OCI-LY1 (cell line): ENCODE results near the gene RASSF8.

Experiments
- H2AFZ ChIP-seq: fragments of 200-600 bp; sonication (generic), shearing (Covaris generic); 2 replicates; pipeline ENCODE4 v1.6.0; 2014; ENCODE audit warnings: antibody characterized with exemption, mild to moderate bottlenecking, low read length
- H3F3A ChIP-seq: fragments of 200-600 bp; sonication (generic), shearing (Covaris generic); 2 replicates; pipeline ENCODE4 v1.6.0; 2014; ENCODE audit warnings: mild to moderate bottlenecking, antibody characterized with exemption, low read length, moderate library complexity; ENCODE audit not compliant: insufficient read depth
- H3K27ac ChIP-seq: fragments of 200-600 bp; sonication (generic); 2 replicates; pipeline ENCODE4 v1.5.1; 2014; ENCODE audit warnings: low read length, mixed run types, mild to moderate bottlenecking, low read depth; ENCODE audit not compliant: poor library complexity, severe bottlenecking
- H3K27me3 ChIP-seq: fragments of 200-600 bp; sonication (generic); 2 replicates; pipeline ENCODE4 v1.6.0; 2014; ENCODE audit warnings: antibody characterized with exemption, mild to moderate bottlenecking, low read length, moderate library complexity; ENCODE audit not compliant: insufficient read depth
- H3K36me3 ChIP-seq: fragments of 200-600 bp; sonication (generic); 2 replicates; pipeline ENCODE4 v1.6.1; 2014; ENCODE audit warnings: mild to moderate bottlenecking, antibody characterized with exemption, low read length, moderate library complexity, mixed read lengths; ENCODE audit not compliant: insufficient read depth
- H3K4me1 ChIP-seq: fragments of 200-600 bp; sonication (generic); 2 replicates; pipeline ENCODE4 v1.5.1; 2014; ENCODE audit warnings: mild to moderate bottlenecking, low read length, moderate library complexity; ENCODE audit not compliant: insufficient read depth, severe bottlenecking
- H3K4me2 ChIP-seq: fragments of 200-600 bp; sonication (generic), shearing (Covaris generic); 2 replicates; pipeline ENCODE4 v1.6.1; 2014; ENCODE audit warnings: low read length
- H3K4me3 ChIP-seq: fragments of 200-600 bp; sonication (generic); 2 replicates; pipeline ENCODE4 v1.5.1; 2014; ENCODE audit warnings: low read length, low read depth, mild to moderate bottlenecking, mixed read lengths; ENCODE audit not compliant: poor library complexity, severe bottlenecking
- H3K79me2 ChIP-seq: fragments of 200-600 bp; shearing (Covaris generic); 2 replicates; pipeline ENCODE4 v1.6.1; 2016; ENCODE audit warnings: mixed run types, low read length, mixed read lengths; ENCODE audit not compliant: insufficient read depth
- H3K9ac ChIP-seq: fragments of 200-600 bp; sonication (generic), shearing (Covaris generic); 2 replicates; pipeline ENCODE4 v1.6.1; 2014; ENCODE audit warnings: mild to moderate bottlenecking, low read length, mixed read lengths
- H3K9me2 ChIP-seq: fragments of 200-600 bp; sonication (generic), shearing (Covaris generic); 2 replicates; pipeline ENCODE4 v1.6.1; 2014; ENCODE audit warnings: low read depth, mild to moderate bottlenecking, low read length, mixed read lengths
- H3K9me3 ChIP-seq: fragments of 200-600 bp; shearing (Covaris generic); 2 replicates; pipeline ENCODE4 v1.6.1; 2014; ENCODE audit warnings: low read length, mixed read lengths
- H4K20me1 ChIP-seq: fragments of 200-600 bp; sonication (generic), shearing (Covaris generic); 2 replicates; pipeline ENCODE4 v1.6.0; 2016; ENCODE audit warnings: mild to moderate bottlenecking, low read length; ENCODE audit not compliant: insufficient read depth
- CTCF ChIP-seq: fragments of 200-600 bp; sonication (generic), shearing (Covaris generic); IDR thresholded peaks from 2 replicates; pipeline ENCODE4 v1.5.1; 2017; ENCODE audit warnings: mild to moderate bottlenecking, antibody characterized with exemption, low read length, moderate library complexity, mixed read lengths
- EZH2 ChIP-seq: fragments of 200-600 bp; sonication (generic), shearing (Covaris generic); IDR thresholded peaks from 2 replicates; pipeline ENCODE4 v1.8.0; 2017; ENCODE audit warnings: borderline replicate concordance, mixed run types, mild to moderate bottlenecking, antibody characterized with exemption, low read length, moderate library complexity, mixed read lengths

Gene RASSF8

GRCh38 chr12:26018926-26019325 lies 60.4 kb downstream of the RASSF8 start:
- no peak overlapping the region for H3K4me2 ChIP-seq
- H3K4me3 ChIP-seq = no peak overlapping the region
- no peak for TF ChIP-seq CTCF
- TF ChIP-seq EZH2 = no peak
- no peaks in the 10 kb centered on the region for H3K36me3 ChIP-seq
- no peaks in the 10 kb centered on the region for H3K4me1 ChIP-seq
- H3K9me3 ChIP-seq = no peaks in the 10 kb centered on the region
- no peaks in the 10 kb centered on the region for H4K20me1 ChIP-seq
- no peaks in the 10 kb centered on the region for H3K9me2 ChIP-seq
- H3K27ac ChIP-seq = no peak overlapping the region
- no peaks in the 10 kb centered on the region for H3K27me3 ChIP-seq
- H2AFZ ChIP-seq = no peak overlapping the region
- H3K9ac ChIP-seq = no peak overlapping the region
- H3K79me2 ChIP-seq = no peaks in the 10 kb centered on the region
- H3F3A ChIP-seq = no peaks in the 10 kb centered on the region

- H4K20me1 ChIP-seq = no peaks in the 10 kb centered on the region
- H3K36me3 ChIP-seq = no peaks in the 10 kb centered on the region
- H3K27ac ChIP-seq = no peak overlapping the region
- H3K79me2 ChIP-seq = no peaks in the 10 kb centered on the region
- H3K9me2 ChIP-seq = no peaks in the 10 kb centered on the region
- H2AFZ ChIP-seq = no peak overlapping the region
- no peak for TF ChIP-seq CTCF
- TF ChIP-seq EZH2 = no peak
- no peak overlapping the region for H3K4me2 ChIP-seq
- no peaks in the 10 kb centered on the region for H3K27me3 ChIP-seq
- H3K9me3 ChIP-seq = no peaks in the 10 kb centered on the region
- H3F3A ChIP-seq = no peaks in the 10 kb centered on the region
- no peak overlapping the region for H3K4me3 ChIP-seq
- no peak overlapping the region for H3K9ac ChIP-seq
- no peaks in the 10 kb centered on the region for H3K4me1 ChIP-seq
Measured at GRCh38 chr12:26021534-26021933, 63.1 kb downstream of the RASSF8 start.

- Histone ChIP-seq H3K36me3 (no peaks in the 10 kb centered on the region), H2AFZ (no peak overlapping the region), H3F3A (no peaks in the 10 kb centered on the region), H3K9me3 (no peaks in the 10 kb centered on the region), H3K4me1 (no peaks in the 10 kb centered on the region), H3K4me3 (no peak overlapping the region), H3K27ac (no peak overlapping the region), H3K9ac (no peak overlapping the region), H4K20me1 (no peaks in the 10 kb centered on the region), H3K79me2 (no peaks in the 10 kb centered on the region), H3K9me2 (no peaks in the 10 kb centered on the region), H3K27me3 (no peaks in the 10 kb centered on the region), H3K4me2 (no peak overlapping the region)
- TF ChIP-seq CTCF = no peak
- no peak for TF ChIP-seq EZH2
Measured at GRCh38 chr12:26022043-26022442, 63.6 kb downstream of the RASSF8 start.
